PC-9 (cell line): ENCODE results near the gene INO80C. TPM values are rescaled to one million over a fixed set of nuclear protein-coding genes. Genes with fewer than 3 reads are reported as not detected.

Experiments
- BruUV-seq: library from RNA; stranded (reverse); fragments of 400-500 nt; replicated peaks from 2 replicates; lab custom pipeline; 2021; lab: Mats Ljungman, UMichigan
- CTCF ChIA-PET: fragments of 300-600 bp; sonication (Branson Sonifier 250); formaldehyde crosslinking; loops from one replicate; lab custom pipeline; 2022; ENCODE audit warnings: antibody characterized with exemption; lab: Charles Lee
- POLR2A ChIA-PET: fragments of 300-600 bp; sonication (Branson Sonifier 250); formaldehyde crosslinking; loops from one replicate; lab custom pipeline; 2022; ENCODE audit warnings: antibody characterized with exemption; ENCODE audit not compliant: unreplicated experiment; lab: Charles Lee
- DNase-seq, 2 experiments: peaks; one replicate each; pipeline versions ENCODE4 v3.0.0 to v3.0.0-alpha.2; 2015 to 2022; ENCODE audit warnings: mixed read lengths in 1 of 2
- H2AFZ ChIP-seq: fragments of 200-600 bp; sonication (generic); 2 replicates; pipeline ENCODE4 v1.8.1; 2017; ENCODE audit warnings: antibody characterized with exemption
- H3F3A ChIP-seq: fragments of 200-600 bp; sonication (generic); 2 replicates; pipeline ENCODE4 v1.8.1; 2017; ENCODE audit warnings: antibody characterized with exemption, mild to moderate bottlenecking, low read depth; ENCODE audit not compliant: insufficient read depth
- H3K27ac ChIP-seq: fragments of 200-600 bp; sonication (generic); 2 replicates; pipeline ENCODE4 v1.6.1; 2016; ENCODE audit warnings: mixed run types
- H3K27me3 ChIP-seq: fragments of 200-600 bp; sonication (generic); 2 replicates; pipeline ENCODE4 v1.6.1; 2016; ENCODE audit warnings: low read depth, mixed run types; ENCODE audit not compliant: insufficient read depth
- H3K36me3 ChIP-seq: fragments of 200-600 bp; sonication (generic); 2 replicates; pipeline ENCODE4 v1.6.1; 2016; ENCODE audit warnings: low read depth, mixed run types
- H3K4me1 ChIP-seq: fragments of 200-600 bp; sonication (generic); replicated peaks from 2 replicates; pipeline ENCODE4 v1.6.1; 2016; ENCODE audit warnings: mixed run types; ENCODE audit not compliant: insufficient read depth
- H3K4me2 ChIP-seq: fragments of 200-600 bp; sonication (generic); 2 replicates; pipeline ENCODE4 v1.6.1; 2017; ENCODE audit warnings: mixed run types
- H3K4me3 ChIP-seq: fragments of 200-600 bp; sonication (generic); 2 replicates; pipeline ENCODE4 v1.6.1; 2016; ENCODE audit warnings: mixed run types
- H3K79me2 ChIP-seq: fragments of 200-600 bp; sonication (generic); 2 replicates; pipeline ENCODE4 v1.6.1; 2017; ENCODE audit warnings: low read depth, mixed run types
- H3K9me2 ChIP-seq: fragments of 200-600 bp; sonication (generic); 2 replicates; pipeline ENCODE4 v1.8.1; 2017; ENCODE audit warnings: mild to moderate bottlenecking; ENCODE audit not compliant: insufficient read depth
- H3K9me3 ChIP-seq: fragments of 200-600 bp; sonication (generic); 2 replicates; pipeline ENCODE4 v1.8.1; 2016; ENCODE audit warnings: low read depth; ENCODE audit not compliant: insufficient read depth
- H4K20me1 ChIP-seq: fragments of 200-600 bp; sonication (generic); 2 replicates; pipeline ENCODE4 v1.8.1; 2017; ENCODE audit not compliant: insufficient read depth
- EZH2 ChIP-seq: fragments of 200-600 bp; sonication (generic); IDR thresholded peaks from 2 replicates; pipeline ENCODE4 v1.8.0; 2017; ENCODE audit warnings: antibody characterized with exemption, low read depth
- intact Hi-C: fragments of 100-400 bp; cut with micrococcal nuclease; formaldehyde crosslinking; loops from one replicate; pipeline ENCODE4 v1.10.0; 2022; ENCODE audit not compliant: unreplicated experiment
- total RNA-seq: library from RNA; stranded (reverse); gene quantifications from 2 replicates; pipeline ENCODE4 v1.2.3, GENCODE V29; 2021
- TF ChIP-seq, protein P1 (sequence below): fragments of 200-600 bp; sonication (generic); conservative IDR thresholded peaks from 2 replicates; pipeline ENCODE4 v1.6.1; 2017; ENCODE audit warnings: mixed run types, antibody characterized with exemption, mild to moderate bottlenecking, moderate library complexity

The INO80C gene
- total RNA-seq, 1 experiment from 2014 or later = 29.5 TPM

DNA sequence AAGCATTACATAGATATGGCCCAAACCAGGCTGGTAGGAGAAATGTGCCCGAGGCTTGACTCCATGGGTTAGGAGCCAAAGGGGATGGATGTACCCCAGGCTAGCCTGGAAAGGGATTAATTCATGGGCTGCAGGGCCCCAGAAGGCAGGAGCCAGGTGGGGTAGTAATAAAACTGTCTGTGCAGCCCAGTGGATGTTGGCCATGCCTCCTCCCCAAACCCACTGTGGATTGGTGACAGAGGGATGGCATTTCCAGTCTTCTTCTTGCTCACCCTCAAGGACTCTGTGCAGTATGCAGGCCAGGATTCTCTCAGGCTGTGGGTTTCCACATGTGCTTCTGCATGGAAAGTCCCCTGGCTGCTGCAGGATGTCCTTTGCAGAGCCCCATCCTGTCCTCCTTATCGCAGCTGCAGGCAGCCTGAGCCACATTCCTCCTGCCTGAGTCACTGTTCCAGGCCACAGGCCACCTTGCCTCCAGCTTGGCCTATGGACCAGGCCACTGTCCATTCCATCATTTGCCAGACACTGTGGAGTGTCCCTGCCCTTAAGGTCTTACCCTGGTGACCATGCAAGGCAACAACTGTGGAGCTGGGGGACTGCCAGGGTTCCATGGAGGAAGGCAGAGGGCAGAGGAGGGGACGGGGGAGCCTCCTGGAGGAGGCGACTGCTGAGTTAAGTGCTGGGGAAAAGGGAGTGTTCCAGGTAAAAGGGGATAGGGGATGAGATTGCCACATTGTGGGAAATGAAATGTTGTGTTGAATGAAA is 38.9 kb downstream of the INO80C start:
- TF ChIP-seq, protein P1, sequence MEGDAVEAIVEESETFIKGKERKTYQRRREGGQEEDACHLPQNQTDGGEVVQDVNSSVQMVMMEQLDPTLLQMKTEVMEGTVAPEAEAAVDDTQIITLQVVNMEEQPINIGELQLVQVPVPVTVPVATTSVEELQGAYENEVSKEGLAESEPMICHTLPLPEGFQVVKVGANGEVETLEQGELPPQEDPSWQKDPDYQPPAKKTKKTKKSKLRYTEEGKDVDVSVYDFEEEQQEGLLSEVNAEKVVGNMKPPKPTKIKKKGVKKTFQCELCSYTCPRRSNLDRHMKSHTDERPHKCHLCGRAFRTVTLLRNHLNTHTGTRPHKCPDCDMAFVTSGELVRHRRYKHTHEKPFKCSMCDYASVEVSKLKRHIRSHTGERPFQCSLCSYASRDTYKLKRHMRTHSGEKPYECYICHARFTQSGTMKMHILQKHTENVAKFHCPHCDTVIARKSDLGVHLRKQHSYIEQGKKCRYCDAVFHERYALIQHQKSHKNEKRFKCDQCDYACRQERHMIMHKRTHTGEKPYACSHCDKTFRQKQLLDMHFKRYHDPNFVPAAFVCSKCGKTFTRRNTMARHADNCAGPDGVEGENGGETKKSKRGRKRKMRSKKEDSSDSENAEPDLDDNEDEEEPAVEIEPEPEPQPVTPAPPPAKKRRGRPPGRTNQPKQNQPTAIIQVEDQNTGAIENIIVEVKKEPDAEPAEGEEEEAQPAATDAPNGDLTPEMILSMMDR = no peak
- no peak for TF ChIP-seq EZH2
- H3F3A ChIP-seq = peaks cover 49% of the 10 kb centered on the region; the same call in 1 of the 2 replicates
- peaks cover 80% of the 10 kb centered on the region for H3K4me1 ChIP-seq
- H2AFZ ChIP-seq = no peak overlapping the region
- H3K4me2 ChIP-seq = peak overlapping the region; percentile 60
- no peaks in the 10 kb centered on the region for H3K79me2 ChIP-seq
- ChIA-PET POLR2A (interaction anchor here (0.6 kb wide), 2 partner anchors 21 to 51 kb away, joined by 3 to 7 read pairs; no protein-coding TSS in a partner anchor), CTCF (no interaction called here)
- no peak overlapping the region for H3K4me3 ChIP-seq
- H3K27ac ChIP-seq = peak overlapping the region; percentile 92
- no peaks in the 10 kb centered on the region for H3K36me3 ChIP-seq
- H3K9me2 ChIP-seq = no peaks in the 10 kb centered on the region
- BruUV-seq = no TSS peak
- H4K20me1 ChIP-seq = no peaks in the 10 kb centered on the region
- intact Hi-C loops = loop anchor here (2.0 to 5.0 kb wide), 3 partner anchors 20 to 52 kb away; no protein-coding TSS in a partner anchor
- H3K27me3 ChIP-seq = no peaks in the 10 kb centered on the region
- no peaks in the 10 kb centered on the region for H3K9me3 ChIP-seq
- DNase-seq = peak; percentile 86 to 91

DNA sequence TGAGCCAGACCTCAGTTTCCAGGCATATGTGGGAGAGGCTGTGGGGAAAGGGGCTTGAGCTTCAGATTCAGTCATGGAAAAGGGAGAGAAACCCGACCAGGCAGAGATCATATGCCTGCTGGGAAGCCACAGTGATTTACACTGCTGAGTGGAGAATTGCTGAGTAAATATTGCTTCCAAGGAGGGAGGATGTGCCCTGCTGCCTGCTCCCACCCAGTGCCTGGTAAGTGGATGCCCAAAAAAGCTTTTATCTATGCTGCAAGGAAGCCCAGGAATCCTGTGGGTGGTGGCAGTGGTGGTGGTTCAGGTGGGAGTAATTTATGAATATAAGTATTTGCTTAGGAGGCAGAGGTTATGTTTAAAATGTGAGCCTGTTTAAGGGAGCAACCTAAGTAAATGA is 39.5 kb downstream of the INO80C start:
- Histone ChIP-seq H3K79me2 (no peaks in the 10 kb centered on the region), H2AFZ (no peak overlapping the region), H3K9me3 (no peaks in the 10 kb centered on the region), H3K4me3 (no peak overlapping the region), H3K27me3 (no peaks in the 10 kb centered on the region), H3K4me1 (peaks cover 76% of the 10 kb centered on the region), H3F3A (peaks cover 49% of the 10 kb centered on the region; the same call in 1 of the 2 replicates), H4K20me1 (no peaks in the 10 kb centered on the region), H3K4me2 (peak overlapping the region; percentile 60), H3K36me3 (no peaks in the 10 kb centered on the region), H3K9me2 (no peaks in the 10 kb centered on the region), H3K27ac (peak overlapping the region; percentile 92)
- ChIA-PET POLR2A (interaction anchor here (0.6 kb wide), 1 partner anchor 51 kb away, joined by 3 read pairs; no protein-coding TSS in a partner anchor), CTCF (no interaction called here)
- no TSS peak for BruUV-seq
- peak in 1 of 2 experiments; percentile 41 for DNase-seq
- no peak for TF ChIP-seq EZH2
- TF ChIP-seq, protein P1 = no peak
- intact Hi-C loops = loop anchor here (2.0 to 5.0 kb wide), 3 partner anchors 21 to 51 kb away; no protein-coding TSS in a partner anchor

DNA sequence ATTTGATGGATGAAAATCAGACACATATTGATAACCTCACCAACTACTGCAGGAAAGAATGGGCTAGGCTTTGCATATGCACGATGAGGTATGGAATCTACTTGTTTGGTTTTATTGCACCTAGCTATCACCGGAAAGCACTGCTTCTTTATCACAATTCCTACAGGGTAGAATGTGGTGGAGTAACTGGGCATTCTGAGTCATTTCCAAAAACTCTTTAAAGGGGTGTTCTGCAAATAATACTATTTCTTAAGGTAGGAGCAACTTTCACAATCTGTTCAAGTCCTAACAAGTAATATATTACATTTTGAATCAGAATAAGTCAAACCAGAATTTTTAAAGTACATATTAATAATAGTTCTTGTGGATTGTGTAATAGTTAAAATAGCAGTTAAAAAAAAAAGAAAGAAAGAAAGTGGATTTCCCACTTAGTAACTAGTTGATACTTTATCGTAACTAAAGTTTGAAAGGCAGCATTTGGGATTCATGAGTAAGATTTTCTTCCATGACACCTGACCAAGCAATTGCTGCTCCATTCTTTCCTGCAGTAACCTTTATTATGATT is 40.5 kb downstream of the INO80C start:
- H3K9me3 ChIP-seq = no peaks in the 10 kb centered on the region
- intact Hi-C loops = loop anchor here (5.0 kb wide), 2 partner anchors 50 kb away; no protein-coding TSS in a partner anchor
- H2AFZ ChIP-seq = no peak overlapping the region
- no peaks in the 10 kb centered on the region for H4K20me1 ChIP-seq
- no peaks in the 10 kb centered on the region for H3K79me2 ChIP-seq
- peaks cover 49% of the 10 kb centered on the region; the same call in 1 of the 2 replicates for H3F3A ChIP-seq
- peak in 1 of 2 experiments; percentile 76 for DNase-seq
- CTCF ChIA-PET = no interaction called here
- no peaks in the 10 kb centered on the region for H3K27me3 ChIP-seq
- no TSS peak for BruUV-seq
- peak overlapping the region; percentile 60 for H3K4me2 ChIP-seq
- H3K36me3 ChIP-seq = no peaks in the 10 kb centered on the region
- no peak for TF ChIP-seq EZH2
- TF ChIP-seq, protein P1 = no peak
- H3K4me1 ChIP-seq = peaks cover 67% of the 10 kb centered on the region
- POLR2A ChIA-PET = no interaction called here
- no peaks in the 10 kb centered on the region for H3K9me2 ChIP-seq
- no peak overlapping the region for H3K4me3 ChIP-seq
- H3K27ac ChIP-seq = peak overlapping the region; percentile 92
